ENCODE results near the gene GNB1. TPM values are rescaled to one million over a fixed set of nuclear protein-coding genes. Genes with fewer than 3 reads are reported as not detected.

GNB1 gene
- total RNA-seq, 1 experiment from 2014 or later, result 400 TPM

GRCh38 chr1:1920608-1921458, 29.9 kb upstream of the GNB1 start:
- no peak overlapping the region for H4K5ac ChIP-seq (ENCODE audit: insufficient read length, low read depth, low read length)
- H3K27ac ChIP-seq (ENCODE audit: insufficient read length, low read depth, low read length), result no peak overlapping the region
- no peaks in the 10 kb centered on the region for H3K79me2 ChIP-seq (ENCODE audit: insufficient read depth, low read length)
- H2BK15ac ChIP-seq (ENCODE audit: low read depth, low read length), result no peak overlapping the region
- H3K4me1 Mint-ChIP-seq, result peaks cover 2 to 16% of the 10 kb centered on the region in 2 experiments; a peak in 3 of 4 replicates
- peak; percentile 31 for DNase-seq
- peaks cover 4% of the 10 kb centered on the region for H3K27me3 Mint-ChIP-seq (ENCODE audit: low read depth)
- H3K9me3 Mint-ChIP-seq, result peaks cover 0 to under 1% of the 10 kb centered on the region in 2 experiments; a peak in 2 of 5 replicates
- no CpG with 5 or more reads among the region's 27 CpGs for WGBS (ENCODE audit: extremely low coverage, insufficient read length, low lambda C conversion rate)
- H3K4me3 Mint-ChIP-seq, result no peak overlapping the region
- no peak overlapping the region for H3T11ph ChIP-seq (ENCODE audit: low read length)
- H4K8ac ChIP-seq (replicated peaks; ENCODE audit: insufficient read length, low read depth, low read length), result no peak overlapping the region
- no peaks in the 10 kb centered on the region for H4K20me1 ChIP-seq (ENCODE audit: control insufficient read depth, insufficient read depth, insufficient read length)
- no peak overlapping the region for H3K23ac ChIP-seq (ENCODE audit: insufficient read length, low read depth, low read length)
- no peak overlapping the region for H3K18ac ChIP-seq (ENCODE audit: insufficient read length, low read depth, low read length)
- H3K23me2 ChIP-seq (ENCODE audit: insufficient read length, low read depth, low read length, poor library complexity, severe bottlenecking), result no peaks in the 10 kb centered on the region
- H2AFZ ChIP-seq (ENCODE audit: low read length), result no peak overlapping the region
- no peaks in the 10 kb centered on the region; a peak in 1 of 7 replicates for H3K36me3 Mint-ChIP-seq (ENCODE audit: insufficient read depth in 1 of 3, low read depth in 3 of 3)
- no peaks in the 10 kb centered on the region for H3K4me1 ChIP-seq (ENCODE audit: insufficient read depth, low read length)
- H3K9ac ChIP-seq (ENCODE audit: extremely low read depth, insufficient read length, low read length), result no peak overlapping the region
- H4K91ac ChIP-seq (ENCODE audit: insufficient read length, low read depth, low read length), result no peak overlapping the region
- H3K56ac ChIP-seq (ENCODE audit: insufficient read length, low read depth, low read length), result no peak overlapping the region
- H3K9me3 ChIP-seq (ENCODE audit: control insufficient read depth, low read depth, low read length), result no peaks in the 10 kb centered on the region
- no peak overlapping the region for H3K27ac Mint-ChIP-seq
- no peak overlapping the region for H2BK20ac ChIP-seq (ENCODE audit: low read depth, low read length, poor library complexity, severe bottlenecking)
- no peak overlapping the region for H2AK5ac ChIP-seq (ENCODE audit: insufficient read length, low read length)
- TF ChIP-seq CTCF (conservative IDR thresholded peaks at IDR 0.05), result no peak
- H3K14ac ChIP-seq (ENCODE audit: insufficient read depth, low read length), result no peak overlapping the region
- no peaks in the 10 kb centered on the region for H3K79me1 ChIP-seq (ENCODE audit: insufficient read depth, low read depth, low read length, poor library complexity, severe bottlenecking)
- H3K27me3 ChIP-seq (ENCODE audit: insufficient read depth, low read length), result no peaks in the 10 kb centered on the region
- H2BK5ac ChIP-seq (ENCODE audit: insufficient read length, low read length), result no peak overlapping the region
- H2BK120ac ChIP-seq (ENCODE audit: low read depth, low read length, poor library complexity, severe bottlenecking), result no peak overlapping the region
- no peak overlapping the region for H2BK12ac ChIP-seq (ENCODE audit: insufficient read length, low read depth, low read length)
- H3K4me2 ChIP-seq (ENCODE audit: insufficient read depth, insufficient read length, low read length), result no peak overlapping the region
- H3K4ac ChIP-seq (ENCODE audit: low read depth, low read length), result no peak overlapping the region

Measured in H9 (cell line).